ENCODE data around the gene YTHDF1. TPM values are rescaled to one million over a fixed set of nuclear protein-coding genes. Genes with fewer than 3 reads are reported as not detected.
A peak's percentile ranks its signal among the peaks of the same experiment; 100 is the strongest.

Gene YTHDF1
- total and polyA plus RNA-seq, 12 donors, result 15.3 to 31.6 (median 21.4) TPM

GRCh38 chr20:63247671-63248228 lies 31.8 kb upstream of the YTHDF1 start:
- intact Hi-C loops (cut with DNase I), result no loop called here
- no peak overlapping the region for H3K27ac ChIP-seq
- no peak overlapping the region for H3K4me3 ChIP-seq
- no peaks in the 10 kb centered on the region for H3K4me1 ChIP-seq
- no peak for TF ChIP-seq CTCF (IDR thresholded peaks at IDR 0.05)
- peaks cover 18 to 87% (median 72%) of the 10 kb centered on the region in 7 donors for H3K27me3 ChIP-seq
- DNase-seq (no peak), ATAC-seq (no peak)
- 70 to 79% methylated on average over 24 of the region's 24 CpGs for WGBS, 2 donors
- no peaks in the 10 kb centered on the region for H3K9me3 ChIP-seq
- no peaks in the 10 kb centered on the region for H3K36me3 ChIP-seq

GRCh38 chr20:63246490-63247288 lies 30.8 kb upstream of the YTHDF1 start:
- ATAC-seq, result peak in 6 of 8 donors; percentile 33 to 61 (median 45)
- H3K27me3 ChIP-seq, result peaks cover 10 to 79% (median 61%) of the 10 kb centered on the region in 7 donors
- no peak for TF ChIP-seq CTCF (IDR thresholded peaks at IDR 0.05)

GRCh38 chr20:63244468-63244867 lies 28.5 kb upstream of the YTHDF1 start:
- TF ChIP-seq CTCF (IDR thresholded peaks at IDR 0.05), result no peak
- Histone ChIP-seq H3K36me3 (no peaks in the 10 kb centered on the region), H3K9me3 (no peaks in the 10 kb centered on the region), H3K27ac (no peak overlapping the region), H3K4me1 (no peaks in the 10 kb centered on the region), H3K27me3 (peaks cover 10 to 68% (median 45%) of the 10 kb centered on the region in 7 donors), H3K4me3 (no peak overlapping the region)
- no peak for ATAC-seq
- DNase-seq, result no peak
- intact Hi-C loops (cut with DNase I), result no loop called here
- 82 to 94% methylated on average over 10 of the region's 10 CpGs for WGBS, 2 donors

More at GRCh38 chr20:63246490-63247288, 30.8 kb upstream of the YTHDF1 start:
- no peak for DNase-seq
- Histone ChIP-seq H3K36me3 (no peaks in the 10 kb centered on the region), H3K4me3 (peak overlapping the region in 1 of 10 donors; percentile 11), H3K4me1 (no peaks in the 10 kb centered on the region), H3K27ac (no peak overlapping the region), H3K9me3 (no peaks in the 10 kb centered on the region)
- 41 to 44% methylated on average over 50 of the region's 50 CpGs for WGBS, 2 donors
- intact Hi-C loops (cut with DNase I), result no loop called here

GRCh38 chr20:63243604-63244247 lies 27.8 kb upstream of the YTHDF1 start:
- TF ChIP-seq CTCF (IDR thresholded peaks at IDR 0.05), result no peak
- Histone ChIP-seq H3K4me1 (no peaks in the 10 kb centered on the region), H3K27me3 (peaks cover 10 to 61% (median 38%) of the 10 kb centered on the region in 7 donors), H3K9me3 (no peaks in the 10 kb centered on the region), H3K4me3 (no peak overlapping the region), H3K36me3 (no peaks in the 10 kb centered on the region), H3K27ac (no peak overlapping the region)
- 79 to 82% methylated on average over 25 of the region's 25 CpGs for WGBS, 2 donors
- ATAC-seq (no peak), DNase-seq (no peak)
- intact Hi-C loops (cut with DNase I), result no loop called here
